ENCODE data around the gene SV2C.

SV2C gene

DNA sequence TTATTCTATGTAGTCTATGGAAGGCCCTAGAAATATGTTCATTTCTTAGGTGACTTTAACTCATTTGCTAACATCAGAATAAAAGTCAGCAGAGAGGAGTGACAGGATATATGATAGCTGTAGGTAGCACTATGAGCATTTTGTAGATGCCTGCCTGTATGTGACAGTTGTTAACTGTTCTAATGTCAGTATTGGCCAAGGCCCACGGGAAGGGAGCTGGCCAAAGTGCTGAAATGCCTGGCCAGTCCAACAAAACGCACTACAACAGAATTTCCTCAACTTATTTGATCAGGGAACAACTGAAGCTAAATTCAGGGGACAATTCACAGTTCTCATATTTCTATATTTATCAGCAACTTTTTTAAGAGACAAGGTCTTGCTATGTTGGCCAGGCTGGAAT is 20.8 kb downstream of the SV2C start:
- DNase-seq (ENCODE audit: low read depth in 2 of 2), result no peak

DNA sequence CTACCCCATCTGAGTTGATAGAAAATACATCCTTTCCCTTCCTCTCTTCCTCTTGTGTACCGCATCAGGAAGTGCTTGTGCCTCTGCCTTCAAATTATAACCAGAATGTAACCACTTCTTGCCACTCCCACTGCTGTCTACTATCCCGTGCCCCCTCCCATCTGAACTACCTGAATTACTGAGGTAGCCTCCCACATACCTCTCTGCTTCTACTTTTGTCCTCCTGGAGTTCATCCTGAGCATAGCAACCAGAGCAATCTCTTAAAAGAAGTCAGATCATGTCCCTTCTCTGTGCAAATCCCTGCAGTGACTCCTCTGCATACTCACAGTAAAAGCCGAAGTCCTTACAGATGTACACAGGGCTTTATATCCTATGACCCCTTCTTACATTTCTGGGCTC is 23.0 kb downstream of the SV2C start:
- DNase-seq (ENCODE audit: low read depth in 2 of 2), result no peak

DNA sequence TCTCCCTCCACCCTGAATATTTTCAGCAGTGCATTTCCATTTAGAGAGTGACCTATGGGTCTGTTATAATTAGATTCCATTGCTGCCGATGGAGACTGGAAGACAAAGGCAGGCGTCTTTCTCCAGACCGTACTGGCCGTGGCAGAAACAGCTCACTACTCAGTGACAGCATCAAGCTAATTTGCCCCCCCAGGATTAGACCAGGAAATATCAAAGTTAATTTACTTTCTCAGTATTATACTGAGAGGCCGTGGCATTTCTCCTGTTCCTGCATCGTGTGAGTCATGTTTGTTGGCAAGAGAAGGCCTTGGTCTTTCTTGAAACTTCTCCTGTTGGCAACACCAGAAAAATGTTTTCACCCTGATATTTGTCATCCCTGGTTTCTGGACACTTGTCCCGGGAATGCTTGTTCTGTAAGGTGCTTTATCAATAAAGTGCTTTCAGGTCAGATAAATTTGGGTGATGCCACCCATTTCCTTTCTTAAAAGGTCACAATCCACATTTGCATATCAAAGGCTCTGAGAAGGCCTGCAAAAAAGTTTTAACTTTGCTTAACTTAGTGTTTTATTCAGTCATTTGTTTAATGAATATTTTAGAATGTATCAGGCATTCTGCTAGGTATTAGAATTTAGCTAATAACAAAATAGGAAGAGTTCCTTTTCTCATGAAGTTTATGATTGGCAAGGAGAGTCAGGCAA is 28.4 kb downstream of the SV2C start:
- no peak for DNase-seq (ENCODE audit: low read depth in 2 of 2)

DNA sequence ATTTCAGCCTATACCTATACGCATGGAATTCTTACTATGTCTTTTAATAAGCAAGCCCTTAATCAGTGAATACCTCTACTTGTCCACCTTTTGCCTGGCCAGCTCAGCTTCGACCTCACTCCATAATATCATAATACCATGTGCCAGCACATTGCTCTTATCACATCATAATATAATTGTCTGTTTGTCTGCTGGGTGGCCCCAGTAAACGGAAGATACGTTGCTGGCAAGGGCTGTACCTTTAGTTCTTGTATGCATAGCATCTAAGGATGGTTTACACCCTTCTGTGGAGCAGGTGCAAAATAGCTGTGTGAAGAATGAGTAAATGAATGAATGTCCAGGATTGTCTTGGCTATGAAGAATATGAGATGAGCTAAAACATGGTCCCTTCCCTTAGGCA is 29.9 kb downstream of the SV2C start:
- no peak for DNase-seq (ENCODE audit: low read depth in 2 of 2)

DNA sequence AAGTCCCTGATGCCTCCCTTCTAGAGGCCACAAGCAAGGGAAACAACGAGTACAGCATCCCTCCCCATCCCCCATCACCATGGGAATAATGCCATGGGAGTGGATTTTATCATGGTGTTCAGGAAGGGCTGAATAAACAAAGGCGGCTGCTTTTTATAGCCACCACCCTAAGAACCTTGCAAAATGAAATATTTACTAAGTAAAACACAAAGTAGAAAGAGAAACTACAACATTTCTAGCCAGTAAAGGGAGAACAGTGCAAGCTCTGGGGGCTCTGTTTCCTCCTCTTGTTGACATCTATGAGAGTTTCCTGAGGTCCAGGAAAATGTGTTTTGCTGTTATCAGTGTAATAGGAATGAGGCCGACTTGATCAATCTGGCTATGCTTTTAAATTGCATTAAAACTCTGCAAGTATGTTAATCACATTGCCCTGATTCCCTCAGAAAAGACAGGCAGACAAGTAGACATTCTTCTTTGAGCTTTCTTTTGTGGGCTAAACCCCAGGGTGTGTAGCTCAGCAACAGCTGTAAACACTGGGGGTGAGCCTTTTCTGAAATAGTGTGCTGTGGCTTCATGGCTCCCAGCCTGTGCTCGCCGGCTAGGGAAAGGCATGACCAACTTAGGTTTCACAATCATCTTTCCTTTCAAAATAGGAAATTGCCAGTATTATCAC is 31.1 kb downstream of the SV2C start:
- DNase-seq (ENCODE audit: low read depth in 2 of 2), result no peak

DNA sequence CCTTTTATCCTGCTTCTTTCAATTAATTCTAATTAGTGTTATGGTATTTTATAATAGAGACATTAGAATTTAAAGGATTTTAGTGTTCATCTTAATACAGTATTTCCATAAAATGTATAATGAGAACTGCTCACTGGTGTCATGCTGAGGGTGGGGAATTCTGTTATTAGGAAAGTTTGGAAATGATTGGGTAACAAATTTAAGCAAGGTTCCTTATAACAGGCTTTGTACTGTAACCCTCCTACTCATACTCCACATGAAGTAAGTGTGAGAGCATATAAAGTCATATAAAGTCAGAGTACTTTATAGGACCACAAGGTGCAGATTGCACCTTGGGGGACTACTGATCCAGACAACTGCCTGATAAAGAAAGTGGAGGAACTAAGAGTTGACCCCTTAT is 42.2 kb downstream of the SV2C start:
- no peak for DNase-seq (ENCODE audit: low read depth in 2 of 2)

DNA sequence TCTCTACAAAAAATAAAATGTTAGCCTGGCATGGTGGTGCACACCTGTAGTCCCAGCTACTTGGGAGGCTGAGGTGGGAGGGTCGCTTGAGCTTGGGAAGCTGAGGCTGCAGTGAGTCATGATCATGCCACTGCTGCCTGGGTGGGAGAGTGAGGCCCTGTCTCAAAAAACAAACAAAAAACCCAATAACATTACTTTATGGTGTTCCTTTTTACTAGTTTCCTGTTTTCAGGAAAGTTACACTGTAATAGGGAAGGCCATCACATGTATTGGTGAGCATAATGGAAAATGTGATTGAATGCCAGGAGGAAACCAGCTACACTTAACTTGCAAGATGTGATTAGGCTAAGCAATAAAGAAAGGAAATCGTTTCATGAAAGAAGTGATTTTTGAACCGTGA is 42.7 kb downstream of the SV2C start:
- no peak for DNase-seq (ENCODE audit: low read depth in 2 of 2)

DNA sequence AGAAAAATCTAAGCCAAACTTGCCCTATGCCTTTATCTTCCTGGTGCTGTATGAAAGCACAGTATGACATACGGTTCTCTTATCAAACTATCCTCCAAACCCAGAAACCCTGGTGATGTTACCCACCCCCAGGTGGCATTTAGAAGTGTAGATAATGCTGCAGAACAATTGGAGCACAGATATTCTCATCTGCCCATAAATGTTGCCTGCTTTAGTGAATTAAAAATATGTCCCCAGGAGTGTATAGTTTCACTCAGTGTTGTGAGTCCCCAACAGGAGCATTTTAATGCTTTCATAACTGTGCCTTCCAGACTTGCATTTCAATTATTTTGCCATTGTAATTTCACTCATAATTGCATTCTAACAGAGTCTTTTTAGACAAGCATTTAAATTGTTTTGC is 50.8 kb downstream of the SV2C start:
- DNase-seq (ENCODE audit: low read depth in 2 of 2), result no peak

DNA sequence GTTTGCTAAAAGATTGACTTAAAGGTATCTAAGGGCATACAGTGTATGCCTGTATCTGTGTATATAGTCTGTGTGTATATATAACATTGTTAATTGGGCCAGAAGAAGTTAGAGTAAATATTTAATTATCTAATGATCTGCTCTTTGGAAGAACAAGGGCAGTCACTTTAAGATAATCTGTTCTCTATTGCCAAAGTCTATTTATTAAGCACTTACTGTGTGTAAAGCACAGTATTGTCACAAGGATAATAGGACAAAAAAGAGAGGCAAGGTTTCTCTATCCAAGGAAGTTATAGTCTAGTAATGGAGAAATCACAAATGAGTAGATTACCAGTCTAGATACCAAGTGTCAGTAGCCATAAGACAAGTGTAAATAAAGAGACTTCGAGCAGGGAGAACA is 51.5 kb downstream of the SV2C start:
- no peak for DNase-seq (ENCODE audit: low read depth in 2 of 2)

DNA sequence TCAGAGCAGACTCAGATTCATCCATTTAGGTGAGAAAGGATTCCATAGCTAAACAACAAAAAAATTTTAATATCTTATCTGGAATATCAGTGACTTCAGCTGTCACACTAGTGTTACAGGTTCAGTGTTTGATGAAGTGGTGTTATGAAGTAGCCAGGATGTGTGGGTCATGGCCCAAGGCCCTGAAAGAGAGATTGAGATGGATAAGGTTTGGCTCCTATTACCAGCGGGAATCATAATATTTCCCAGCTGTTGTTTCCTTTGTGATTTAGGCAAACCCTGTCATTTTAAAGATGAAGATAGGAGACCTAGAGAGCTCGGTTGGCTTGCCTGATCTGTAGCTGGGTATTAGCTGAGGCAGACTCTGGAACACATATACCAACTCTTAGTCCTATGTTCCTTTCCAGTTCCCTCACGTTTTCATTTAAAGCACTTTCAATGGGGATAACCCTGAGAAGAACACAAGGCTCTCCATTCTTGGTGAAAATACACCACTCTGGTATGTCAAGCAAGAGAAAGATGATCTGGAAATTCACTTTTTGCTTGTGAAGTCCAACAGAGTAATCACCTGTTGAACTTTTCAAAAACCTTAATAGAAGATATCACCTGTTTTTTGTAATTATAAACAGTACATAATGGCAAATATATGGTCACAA is 54.8 kb downstream of the SV2C start:
- DNase-seq (ENCODE audit: low read depth in 2 of 2), result no peak

DNA sequence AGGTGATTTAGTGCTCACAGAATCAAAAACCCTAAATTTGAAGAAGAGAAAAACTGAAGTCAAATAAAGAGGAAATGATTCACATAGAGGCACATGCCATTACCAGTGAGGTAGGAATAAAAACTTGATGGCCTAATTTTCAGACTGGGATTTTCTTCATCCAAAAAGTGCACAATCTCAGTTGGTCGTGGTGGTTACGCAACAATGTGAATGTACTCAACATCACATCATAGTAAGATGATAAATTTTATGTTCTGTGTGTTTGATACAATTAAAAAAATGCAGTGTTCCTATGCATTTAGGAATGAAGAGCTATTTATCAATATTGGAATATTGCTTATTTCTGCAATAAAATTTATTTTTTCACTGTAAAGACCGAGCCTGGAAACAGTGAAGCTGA is 60.7 kb downstream of the SV2C start:
- no peak for DNase-seq (ENCODE audit: low read depth in 2 of 2)

DNA sequence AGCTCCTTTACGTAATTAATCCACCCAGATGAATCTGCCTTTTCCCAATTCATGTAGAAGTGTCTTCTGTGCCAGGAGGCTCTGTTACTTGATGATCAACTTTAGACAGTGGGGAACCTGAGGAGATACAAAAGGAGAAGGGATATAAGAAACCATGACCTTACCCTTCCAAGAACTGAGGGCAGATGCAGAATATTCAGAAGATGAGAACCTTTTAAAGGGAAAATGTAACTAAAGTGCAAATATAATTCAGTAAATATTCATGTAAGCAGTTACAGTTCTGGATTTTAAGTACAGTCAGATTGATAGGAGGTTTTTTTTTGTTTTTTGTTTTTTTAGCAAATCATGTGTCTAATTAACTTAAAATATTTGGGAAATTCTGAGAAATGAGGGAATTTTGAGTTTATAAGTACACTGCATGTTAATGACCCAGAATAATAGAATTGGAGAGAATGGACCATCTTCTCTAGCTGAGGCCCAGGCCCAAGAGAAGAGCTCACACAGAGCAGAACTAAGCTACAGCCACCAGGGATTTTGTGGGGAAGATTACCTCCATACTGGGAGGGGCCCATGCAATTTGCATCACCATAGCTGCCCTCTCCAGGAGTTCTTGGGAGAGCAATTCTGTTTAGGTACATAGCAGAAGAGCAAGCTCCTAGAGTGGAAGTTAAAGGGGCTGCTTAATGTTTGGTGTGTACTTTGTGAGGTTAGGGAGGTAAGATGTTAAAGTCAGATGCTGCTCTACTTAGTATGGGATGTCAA is 61.5 kb downstream of the SV2C start:
- DNase-seq (ENCODE audit: low read depth in 2 of 2), result no peak

DNA sequence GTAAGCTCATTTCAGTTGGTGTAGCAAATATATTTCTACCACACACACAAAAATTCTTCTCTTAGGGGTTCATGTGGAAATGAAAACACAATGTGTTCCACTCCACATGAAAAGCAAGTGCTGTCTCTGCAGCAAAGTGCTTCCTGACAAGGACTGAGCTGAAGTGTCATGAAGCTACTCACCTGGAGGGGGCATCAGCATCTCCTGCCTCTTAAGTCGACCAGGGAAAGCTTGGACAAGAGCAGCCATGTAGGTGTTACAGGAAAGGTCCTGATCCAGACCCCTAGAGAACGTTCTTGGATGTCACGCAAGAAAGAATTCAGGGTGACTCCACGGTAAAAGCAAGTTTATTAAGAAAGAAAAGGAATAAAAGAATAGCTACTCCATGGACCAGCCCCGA is 62.8 kb downstream of the SV2C start:
- DNase-seq (ENCODE audit: low read depth in 2 of 2), result no peak

DNA sequence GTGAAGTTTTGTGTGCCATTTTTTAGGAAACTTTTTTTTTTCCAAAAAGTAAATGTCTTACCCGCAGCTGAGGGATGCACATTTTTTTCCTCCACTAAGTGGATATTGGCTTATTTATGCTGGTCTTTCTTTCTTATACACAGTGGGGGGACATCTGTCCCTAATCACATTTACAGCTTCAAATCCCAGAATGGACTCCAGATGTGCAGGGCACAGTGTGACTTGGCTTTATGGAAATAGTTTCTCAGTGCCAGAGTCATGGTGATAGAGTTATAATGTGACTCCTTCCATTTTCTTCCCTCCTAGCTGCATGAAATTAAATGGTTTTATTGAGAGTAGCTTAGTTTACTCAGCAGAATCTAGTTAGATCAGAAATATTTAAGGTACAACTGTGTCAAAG is 66.5 kb downstream of the SV2C start:
- no peak for DNase-seq (ENCODE audit: low read depth in 2 of 2)

DNA sequence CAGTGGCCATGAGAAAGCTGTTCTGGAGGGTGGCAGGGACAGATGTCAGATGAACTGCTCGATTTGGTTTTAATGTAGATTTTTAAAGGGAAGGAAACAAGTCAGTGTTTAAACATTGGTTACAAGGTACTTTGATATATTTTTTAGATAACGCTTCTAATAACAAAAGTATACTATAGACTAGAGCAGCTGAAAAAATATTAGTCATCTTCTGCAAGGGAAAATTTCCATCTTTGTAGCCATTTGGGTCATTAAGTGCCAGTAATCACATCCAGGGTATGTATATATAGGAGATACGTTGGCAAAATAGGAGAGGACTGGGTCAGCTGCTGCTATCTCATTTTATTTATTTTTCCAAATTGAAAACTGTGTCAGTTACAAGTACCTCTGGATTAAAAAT is 69.0 kb downstream of the SV2C start:
- DNase-seq (ENCODE audit: low read depth in 2 of 2), result no peak

DNA sequence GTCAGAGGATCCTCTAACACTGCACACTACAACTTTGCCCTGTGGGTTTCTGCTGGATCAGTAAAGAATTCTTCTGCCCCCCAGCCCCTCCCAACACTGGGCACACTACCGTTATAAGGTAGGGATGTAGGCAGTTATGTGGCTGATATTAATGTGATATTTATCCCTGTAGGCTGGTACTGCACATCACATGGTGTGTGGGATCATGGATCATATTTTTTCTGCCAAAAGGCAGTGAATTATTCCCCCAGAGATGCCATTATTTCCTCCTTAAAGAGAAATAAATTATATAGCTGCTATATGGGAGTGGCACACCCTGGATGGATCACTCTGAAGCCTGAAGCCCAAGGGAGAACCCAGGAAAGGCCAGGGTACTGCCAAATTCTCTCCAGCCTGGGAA is 69.5 kb downstream of the SV2C start:
- DNase-seq (ENCODE audit: low read depth in 2 of 2), result no peak

DNA sequence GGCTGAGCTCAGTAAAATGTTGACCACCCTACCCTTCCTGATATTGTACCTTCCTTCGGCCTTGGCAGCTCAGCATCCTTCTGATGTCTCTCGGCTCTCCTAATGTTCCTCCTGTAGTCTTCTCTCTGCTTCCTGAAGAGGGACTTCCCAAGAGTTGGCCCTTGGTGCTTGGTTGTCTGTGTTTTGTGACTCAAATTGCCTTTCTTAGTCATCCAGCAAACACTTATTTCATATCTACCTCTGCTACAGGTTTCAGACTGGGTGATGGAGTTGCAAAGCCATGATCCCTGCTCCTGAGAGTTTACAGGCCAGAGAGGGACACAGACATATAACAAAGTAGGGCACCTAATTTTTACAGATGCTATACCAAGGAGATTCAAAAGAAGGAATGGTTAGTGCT is 70.1 kb downstream of the SV2C start:
- no peak for DNase-seq (ENCODE audit: low read depth in 2 of 2)

DNA sequence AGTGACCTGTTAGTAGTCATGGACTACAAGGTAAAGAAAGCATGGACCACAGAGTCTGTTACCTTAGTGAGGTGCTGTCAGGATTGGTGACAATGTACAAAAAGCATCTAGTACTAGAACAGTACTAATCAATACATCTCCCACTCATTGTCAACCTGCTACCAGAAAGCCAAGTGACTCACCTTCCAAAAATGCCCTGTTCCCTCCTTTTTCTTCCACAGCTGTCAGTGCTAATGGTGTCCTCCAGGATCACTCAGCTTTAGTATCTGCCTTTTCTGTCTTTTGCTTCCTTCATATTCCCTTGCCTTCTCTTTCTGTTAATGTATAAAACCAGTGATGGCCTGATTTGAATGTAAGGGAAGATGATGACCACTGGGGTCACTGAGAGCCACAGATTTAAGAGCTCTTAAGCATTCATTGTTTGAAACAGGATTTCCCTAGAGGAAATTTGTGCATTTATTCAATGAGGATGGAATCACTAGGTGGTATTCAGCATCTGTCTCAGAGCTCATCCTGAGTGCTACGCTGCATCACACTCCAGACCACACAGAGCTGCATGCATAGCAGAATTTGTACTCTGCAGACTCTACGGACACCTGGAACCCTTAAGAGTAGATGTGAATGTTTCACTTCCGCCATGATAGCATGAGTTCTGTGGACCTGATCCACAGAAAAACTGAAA is 71.0 kb downstream of the SV2C start:
- DNase-seq (ENCODE audit: low read depth in 2 of 2), result no peak

DNA sequence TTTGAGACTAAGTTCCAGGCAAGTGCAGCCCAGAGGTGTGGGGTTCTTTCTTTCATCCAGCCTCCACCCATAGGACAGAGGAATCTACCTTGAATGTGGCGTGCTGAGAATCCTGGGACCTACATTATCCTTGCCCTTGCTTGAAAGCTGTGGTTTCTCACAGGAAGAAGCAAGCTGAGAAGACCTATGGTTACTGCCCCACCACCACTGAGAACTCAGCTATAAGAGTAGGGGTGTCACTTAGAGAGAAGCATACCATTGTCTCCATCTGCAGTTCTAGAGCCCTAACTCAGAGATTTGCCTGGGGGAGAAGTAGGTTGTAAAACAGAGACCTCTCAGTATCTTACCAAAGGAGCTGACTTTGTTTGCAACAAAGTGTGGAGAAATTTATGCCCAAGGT is 72.4 kb downstream of the SV2C start:
- DNase-seq (ENCODE audit: low read depth in 2 of 2), result no peak

DNA sequence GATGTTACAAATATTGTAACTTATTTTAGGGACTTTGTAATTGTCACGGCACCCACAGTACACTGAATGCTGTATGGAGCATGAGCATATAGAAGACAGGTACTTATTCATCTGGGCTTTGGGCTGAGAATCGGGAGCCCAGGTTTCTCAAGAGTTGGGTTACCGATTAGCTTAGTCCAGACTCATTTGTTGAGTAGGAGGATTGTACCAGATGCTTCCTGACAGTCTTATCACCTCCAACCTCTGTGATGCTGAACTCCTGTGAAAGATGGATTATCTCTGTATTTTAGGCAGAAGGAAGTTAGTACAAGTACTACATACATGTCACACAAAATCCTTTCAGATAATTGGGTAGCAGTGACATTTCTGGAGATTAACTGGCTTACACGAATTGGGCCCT is 79.2 kb downstream of the SV2C start:
- no peak for DNase-seq (ENCODE audit: low read depth in 2 of 2)

DNA sequence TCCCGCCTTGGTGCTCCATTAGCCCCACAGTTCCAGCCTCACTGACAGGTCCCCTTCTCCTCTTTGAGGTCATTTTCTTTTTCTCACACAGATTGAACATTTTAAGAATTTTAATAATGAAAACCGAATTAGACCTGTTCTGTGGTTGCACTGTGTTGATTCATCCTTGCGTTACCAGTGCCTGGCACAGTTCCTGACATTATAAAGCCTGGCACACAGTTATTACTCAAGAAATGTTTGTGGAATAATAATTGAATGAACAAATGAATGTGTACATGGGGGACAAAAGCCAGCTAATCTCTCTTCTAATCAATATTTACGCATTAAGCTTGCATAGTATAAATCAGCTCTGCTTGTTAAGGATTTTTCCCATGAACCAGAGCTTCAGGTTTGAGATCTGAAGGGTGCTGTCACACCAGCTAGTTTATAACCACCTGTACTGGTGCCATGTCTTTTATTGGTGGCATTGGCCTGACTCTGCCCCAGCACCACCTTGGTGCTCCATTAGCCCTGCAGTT is 80.0 kb downstream of the SV2C start:
- DNase-seq (ENCODE audit: low read depth in 2 of 2), result no peak

DNA sequence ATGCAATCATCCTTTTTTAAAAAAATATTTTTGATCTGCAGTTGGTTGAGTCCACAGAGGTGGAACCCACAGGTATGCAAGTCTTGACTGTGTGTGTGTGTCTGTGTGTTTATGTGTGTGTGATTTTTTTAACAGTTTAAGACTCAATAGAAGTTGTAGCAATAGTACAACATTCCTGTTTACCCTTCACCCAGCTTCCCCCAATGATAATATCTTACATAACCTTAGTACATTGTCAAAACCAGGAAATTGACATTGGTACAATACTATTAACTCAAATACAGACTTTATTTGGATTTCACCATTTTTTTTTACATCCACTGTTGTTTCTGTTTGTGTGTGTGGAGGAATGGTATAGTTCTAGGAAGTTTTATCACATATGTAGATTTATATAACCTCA is 81.8 kb downstream of the SV2C start:
- DNase-seq (ENCODE audit: low read depth in 2 of 2), result no peak
